AG10803 (cell line): ENCODE results near the gene PTPN9.
"Not testable (repeated sequence)": the region's sequence is repeated elsewhere in the genome, so short reads cannot be mapped to it uniquely, and the experiment has no call there.

Experiments used
- DNase-seq: peaks from one replicate; pipeline ENCODE4 v3.0.0; 2010; ENCODE audit warnings: low read depth
- H3K4me3 ChIP-seq: 2 replicates; pipeline ENCODE4 v1.5.1; 2011; ENCODE audit warnings: mild to moderate bottlenecking, low read length, control low read depth
- TF ChIP-seq, protein P1 (sequence below): conservative IDR thresholded peaks from 2 replicates; pipeline ENCODE4 v1.5.1; 2011; ENCODE audit warnings: mild to moderate bottlenecking, low read length, control low read depth, inconsistent platforms

The PTPN9 gene

DNA sequence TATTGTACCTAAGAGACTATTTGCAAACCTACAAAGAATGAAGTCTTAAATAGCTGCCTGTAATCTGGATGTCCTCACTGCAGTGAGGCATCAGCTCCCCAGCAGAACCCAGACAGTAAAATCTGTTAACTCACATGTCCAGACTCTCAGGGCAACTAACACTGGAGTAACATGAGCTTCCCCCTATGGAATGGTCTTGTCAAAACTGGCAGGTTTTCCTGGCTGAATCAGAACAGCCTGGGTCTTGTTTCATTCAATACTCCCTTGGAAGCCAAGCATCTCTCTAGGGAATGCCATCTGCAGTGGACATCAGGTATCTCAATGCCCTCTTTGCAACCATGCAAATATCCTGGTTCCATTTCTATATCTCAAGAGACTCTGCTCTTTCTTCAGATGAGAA, 24.4 kb downstream of the PTPN9 start:
- DNase-seq: peak; percentile 66
- no peak overlapping the region for H3K4me3 ChIP-seq
- TF ChIP-seq, protein P1, sequence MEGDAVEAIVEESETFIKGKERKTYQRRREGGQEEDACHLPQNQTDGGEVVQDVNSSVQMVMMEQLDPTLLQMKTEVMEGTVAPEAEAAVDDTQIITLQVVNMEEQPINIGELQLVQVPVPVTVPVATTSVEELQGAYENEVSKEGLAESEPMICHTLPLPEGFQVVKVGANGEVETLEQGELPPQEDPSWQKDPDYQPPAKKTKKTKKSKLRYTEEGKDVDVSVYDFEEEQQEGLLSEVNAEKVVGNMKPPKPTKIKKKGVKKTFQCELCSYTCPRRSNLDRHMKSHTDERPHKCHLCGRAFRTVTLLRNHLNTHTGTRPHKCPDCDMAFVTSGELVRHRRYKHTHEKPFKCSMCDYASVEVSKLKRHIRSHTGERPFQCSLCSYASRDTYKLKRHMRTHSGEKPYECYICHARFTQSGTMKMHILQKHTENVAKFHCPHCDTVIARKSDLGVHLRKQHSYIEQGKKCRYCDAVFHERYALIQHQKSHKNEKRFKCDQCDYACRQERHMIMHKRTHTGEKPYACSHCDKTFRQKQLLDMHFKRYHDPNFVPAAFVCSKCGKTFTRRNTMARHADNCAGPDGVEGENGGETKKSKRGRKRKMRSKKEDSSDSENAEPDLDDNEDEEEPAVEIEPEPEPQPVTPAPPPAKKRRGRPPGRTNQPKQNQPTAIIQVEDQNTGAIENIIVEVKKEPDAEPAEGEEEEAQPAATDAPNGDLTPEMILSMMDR: no peak

- TF ChIP-seq, protein P1: no peak
- H3K4me3 ChIP-seq: no peak overlapping the region
- no peak for DNase-seq
These were observed 25.5 kb downstream of the PTPN9 start for GRCh38 chr15:75553659-75554058.

- TF ChIP-seq, protein P1: no peak
- DNase-seq: no peak
- H3K4me3 ChIP-seq: no peak overlapping the region
These were observed 28.0 kb downstream of the PTPN9 start for GRCh38 chr15:75551091-75551490.

- no peak overlapping the region for H3K4me3 ChIP-seq
- TF ChIP-seq, protein P1: no peak
- DNase-seq: no peak
These were observed 34.1 kb downstream of the PTPN9 start for GRCh38 chr15:75545064-75545463.

GRCh38 chr15:75544359-75544758, 34.8 kb downstream of the PTPN9 start:
- DNase-seq: no peak
- H3K4me3 ChIP-seq: no peak overlapping the region
- TF ChIP-seq, protein P1: no peak

DNA sequence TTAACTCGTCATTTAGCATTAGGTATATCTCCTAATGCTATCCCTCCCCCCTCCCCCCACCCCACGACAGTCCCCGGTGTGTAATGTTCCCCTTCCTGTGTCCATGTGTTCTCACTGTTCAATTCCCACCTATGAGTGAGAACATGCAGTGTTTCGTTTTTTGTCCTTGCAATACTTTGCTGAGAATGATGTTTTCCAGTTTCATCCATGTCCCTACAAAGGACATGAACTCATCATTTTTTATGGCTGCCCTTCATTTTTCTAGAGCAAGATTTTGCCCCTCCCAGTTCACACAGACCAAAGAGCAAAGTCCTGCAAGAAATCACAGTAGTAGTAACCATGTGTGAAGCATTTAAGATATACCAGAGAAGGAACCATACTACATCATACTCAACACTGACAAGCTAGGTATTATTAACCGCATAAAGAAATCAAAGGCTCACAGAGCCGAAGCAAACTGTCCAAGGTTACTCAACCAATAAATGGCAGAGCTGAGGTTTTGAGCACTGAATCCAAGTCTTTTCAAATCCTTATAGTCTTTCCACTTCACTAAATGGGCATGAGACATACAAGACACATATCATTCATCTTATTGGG, 36.1 kb downstream of the PTPN9 start:
- not testable (repeated sequence) for H3K4me3 ChIP-seq, DNase-seq

DNA sequence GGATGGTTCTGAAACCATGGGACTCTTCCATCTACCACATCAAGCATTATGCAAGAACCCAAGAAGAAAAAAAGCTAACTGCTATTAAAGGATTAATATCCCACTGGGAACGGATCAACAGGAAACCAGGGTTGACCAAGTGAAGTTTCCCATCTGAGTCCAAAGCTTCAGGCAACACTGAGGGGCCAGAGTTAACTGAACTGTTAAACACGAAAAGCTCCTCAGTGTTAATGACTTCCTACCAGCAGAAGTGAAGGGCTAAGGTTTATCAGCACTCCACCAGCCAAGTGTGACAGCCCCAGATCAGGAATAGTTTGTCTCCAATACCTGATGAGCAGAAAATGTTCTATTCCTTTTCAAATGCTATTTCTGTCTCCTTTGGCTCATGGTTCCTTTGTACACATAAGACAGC, 36.7 kb downstream of the PTPN9 start:
- TF ChIP-seq, protein P1: no peak
- no peak for DNase-seq

GRCh38 chr15:75538376-75538775, 40.7 kb downstream of the PTPN9 start:
- H3K4me3 ChIP-seq: no peak overlapping the region
- TF ChIP-seq, protein P1: no peak
- DNase-seq: no peak

More for the DNA sequence above, 36.7 kb downstream of the PTPN9 start:
- H3K4me3 ChIP-seq: no peak overlapping the region
